HG02970 (cell line): Measurements from ENCODE around the gene BDH1.
"Not testable (repeated sequence)": the region's sequence is repeated elsewhere in the genome, so short reads cannot be mapped to it uniquely, and the experiment has no call there.

Source experiments
- ATAC-seq: cut with Tn5 transposase; IDR thresholded peaks from one replicate; pipeline ENCODE4 v1.9.1; 2021; ENCODE audit warnings: mild to moderate bottlenecking, moderate library complexity, moderate number of reproducible peaks; ENCODE audit not compliant: unreplicated experiment, low FRiP score

The BDH1 gene

GRCh38 chr3:197522183-197522715 lies 33.5 kb downstream of the BDH1 start:
- ATAC-seq, result no peak

GRCh38 chr3:197521277-197522182 lies 34.2 kb downstream of the BDH1 start:
- ATAC-seq, result no peak

DNA sequence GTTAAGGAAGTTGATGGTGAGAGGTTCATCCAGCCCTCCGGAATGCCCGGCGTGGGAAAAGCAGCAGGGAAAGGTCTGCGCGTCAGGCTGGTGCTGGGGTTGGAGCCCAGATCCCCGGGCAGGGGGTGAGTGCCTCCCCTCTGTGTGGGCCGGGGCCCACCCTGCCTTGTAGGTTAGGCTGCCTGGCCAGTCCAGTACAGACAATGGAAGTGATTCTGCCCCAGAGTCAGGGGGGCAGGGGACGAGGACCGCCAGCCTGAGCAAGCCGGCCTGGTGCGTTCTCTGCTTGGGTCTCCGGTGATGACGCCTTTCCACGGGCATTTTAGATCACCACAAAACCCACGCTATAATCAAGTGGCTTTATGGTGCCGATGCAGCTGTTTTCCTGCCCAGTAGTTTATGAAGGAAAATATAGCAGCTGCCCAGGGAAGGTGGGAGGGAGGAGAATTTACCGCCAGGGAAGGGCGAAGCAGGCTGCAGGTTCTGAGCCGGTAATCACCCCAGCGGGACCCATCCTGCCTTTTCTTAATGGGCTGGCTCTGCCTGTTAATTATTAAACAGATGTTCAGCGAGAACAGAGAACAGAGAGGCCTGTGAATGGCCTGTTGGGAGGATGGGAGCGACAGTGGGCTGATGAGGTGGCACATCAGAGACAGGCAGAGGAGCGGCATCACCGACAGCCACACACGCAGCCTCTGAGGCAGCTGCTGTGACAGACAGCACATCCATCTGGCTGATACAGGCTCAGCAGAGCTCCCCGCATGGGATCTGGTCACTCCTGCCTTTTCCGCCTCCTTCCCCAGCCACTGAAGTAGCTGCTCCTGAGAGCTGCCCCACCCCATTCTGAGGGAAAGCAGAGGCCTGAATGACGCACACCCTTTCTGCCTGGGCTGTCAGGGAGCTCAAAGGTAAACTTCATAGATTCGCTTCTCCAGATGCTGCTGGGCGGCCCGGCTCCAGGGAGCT lies 35.2 kb downstream of the BDH1 start:
- ATAC-seq, result no peak

DNA sequence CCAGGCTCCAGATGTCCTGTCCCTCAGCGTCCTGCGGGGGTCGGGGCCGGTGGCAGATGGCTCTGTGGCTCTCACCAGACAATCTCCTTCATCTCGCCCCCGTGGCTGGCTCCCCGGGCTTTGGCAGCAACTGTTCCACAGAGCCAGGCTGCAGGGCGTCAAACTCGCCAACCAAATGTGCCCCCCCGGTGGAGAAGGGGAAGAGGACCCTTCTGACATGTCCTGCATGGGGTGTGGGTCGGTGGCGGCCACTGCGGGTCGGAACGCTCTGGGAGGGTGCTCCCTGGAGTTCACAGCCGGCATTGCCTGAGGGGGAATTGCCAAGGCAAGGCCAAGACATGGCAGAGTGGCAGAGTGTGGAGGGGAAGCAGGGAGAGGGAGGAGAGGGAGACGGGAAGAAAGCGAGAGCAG lies 36.0 kb downstream of the BDH1 start:
- no peak for ATAC-seq

DNA sequence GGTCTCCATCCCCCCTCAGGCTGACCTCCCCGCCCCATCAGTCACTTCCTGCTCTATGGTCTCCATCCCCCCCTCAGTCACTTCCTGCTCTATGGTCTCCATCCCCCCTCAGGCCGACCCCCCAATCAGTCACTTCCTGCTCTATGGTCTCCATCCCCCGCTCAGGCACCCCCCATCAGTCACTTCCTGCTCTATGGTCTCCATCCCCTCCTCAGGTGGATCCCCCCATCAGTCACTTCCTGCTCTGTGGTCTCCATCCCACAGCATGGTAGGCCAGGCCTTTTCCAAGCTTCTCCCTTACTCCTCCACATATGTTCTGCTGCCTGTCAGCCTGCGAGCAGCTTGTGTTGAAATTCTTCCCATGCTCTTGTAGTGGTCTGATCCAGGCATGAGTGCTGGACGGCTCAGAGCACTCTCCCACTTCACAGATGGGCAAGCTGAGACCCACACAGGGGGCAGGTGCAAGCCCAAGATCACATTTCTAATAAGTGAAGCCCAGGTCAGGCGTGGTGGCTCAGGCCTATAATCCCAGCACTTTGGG lies 36.8 kb downstream of the BDH1 start:
- no peak for ATAC-seq

GRCh38 chr3:197517922-197518683 lies 37.7 kb downstream of the BDH1 start:
- ATAC-seq, result not testable (repeated sequence)

- ATAC-seq, result not testable (repeated sequence)
Measured at GRCh38 chr3:197516890-197517606, 38.7 kb downstream of the BDH1 start.

DNA sequence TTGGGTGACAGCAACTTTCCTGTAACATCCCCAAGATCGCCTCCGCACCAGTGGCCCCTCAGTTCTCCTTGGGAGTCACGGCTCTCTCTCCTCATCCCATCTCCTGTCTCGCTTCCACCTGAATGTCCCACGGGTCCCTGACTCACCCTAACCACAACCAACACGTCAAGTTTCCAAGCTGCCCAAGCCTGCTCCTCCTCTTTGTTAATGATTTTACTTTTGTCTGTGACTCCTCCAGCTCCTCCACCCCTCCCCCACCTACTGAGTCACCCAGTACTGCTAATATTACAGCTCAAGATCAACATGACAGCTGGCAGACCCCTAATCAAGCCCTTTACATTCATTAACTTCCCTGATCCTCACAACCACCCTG lies 39.3 kb downstream of the BDH1 start:
- ATAC-seq, result no peak

- no peak for ATAC-seq
Measured at GRCh38 chr3:197514786-197515355, 40.9 kb downstream of the BDH1 start.

GRCh38 chr3:197513953-197514785 lies 41.6 kb downstream of the BDH1 start:
- no peak for ATAC-seq

DNA sequence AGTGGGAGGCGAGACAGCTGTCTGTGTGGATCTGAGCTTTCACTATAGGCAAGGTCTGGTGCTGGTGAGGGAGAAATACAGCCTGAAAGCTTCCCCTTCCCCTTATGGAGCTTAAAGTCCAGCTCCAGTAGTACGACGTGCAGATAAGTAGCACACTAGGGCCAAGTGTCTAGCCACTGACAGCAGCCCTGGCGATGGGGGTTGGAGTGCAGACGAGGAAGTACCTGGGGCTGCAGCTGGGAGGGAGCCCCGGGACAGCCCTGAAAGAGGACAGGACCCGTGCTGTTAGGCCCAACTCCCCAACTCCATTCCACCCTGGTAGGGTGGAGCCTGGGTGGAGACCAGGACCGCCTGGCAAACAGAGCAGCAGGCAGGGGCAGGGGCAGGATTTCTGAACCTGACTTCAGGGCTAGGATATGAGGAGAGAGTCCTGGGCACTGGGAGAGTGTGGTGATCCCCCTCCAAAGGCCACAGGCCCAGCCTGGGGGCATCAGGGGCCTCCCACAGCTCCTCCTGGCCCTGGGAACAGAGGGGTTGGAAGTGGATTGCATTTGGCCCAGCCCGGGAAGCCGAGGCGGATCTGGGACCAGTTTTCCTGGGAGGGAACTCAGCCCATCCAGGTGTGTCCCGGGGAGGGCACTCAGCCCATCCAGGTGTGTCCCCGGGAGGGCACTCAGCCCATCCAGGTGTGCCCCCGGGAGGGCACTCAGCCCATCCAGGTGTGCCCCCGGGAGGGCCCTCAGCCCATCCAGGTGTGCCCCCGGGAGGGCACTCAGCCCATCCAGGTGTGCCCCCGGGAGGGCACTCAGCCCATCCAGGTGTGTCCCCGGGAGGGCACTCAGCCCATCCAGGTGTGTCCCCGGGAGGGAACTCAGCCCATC lies 42.8 kb downstream of the BDH1 start:
- ATAC-seq, result no peak

GRCh38 chr3:197511853-197512635 lies 43.7 kb downstream of the BDH1 start:
- no peak for ATAC-seq

DNA sequence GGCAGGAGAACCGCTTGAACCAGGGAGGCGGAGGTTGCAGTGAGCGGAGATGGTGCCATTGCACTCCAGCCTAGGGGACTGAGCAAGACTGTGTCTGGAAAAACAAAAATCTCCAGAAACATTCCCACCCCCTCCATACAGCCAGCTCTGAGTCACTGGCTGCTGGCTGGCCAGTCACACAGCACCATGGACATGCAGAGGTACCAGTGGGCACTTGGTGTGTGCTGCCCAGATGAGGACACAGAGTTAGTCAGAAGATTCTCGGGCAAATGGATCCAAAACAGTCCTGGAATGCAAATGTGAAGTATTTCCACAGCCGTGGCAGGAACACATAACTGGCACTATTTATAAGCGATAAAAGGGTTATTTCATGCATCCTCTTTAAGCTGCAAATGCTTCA lies 44.6 kb downstream of the BDH1 start:
- ATAC-seq, result no peak

DNA sequence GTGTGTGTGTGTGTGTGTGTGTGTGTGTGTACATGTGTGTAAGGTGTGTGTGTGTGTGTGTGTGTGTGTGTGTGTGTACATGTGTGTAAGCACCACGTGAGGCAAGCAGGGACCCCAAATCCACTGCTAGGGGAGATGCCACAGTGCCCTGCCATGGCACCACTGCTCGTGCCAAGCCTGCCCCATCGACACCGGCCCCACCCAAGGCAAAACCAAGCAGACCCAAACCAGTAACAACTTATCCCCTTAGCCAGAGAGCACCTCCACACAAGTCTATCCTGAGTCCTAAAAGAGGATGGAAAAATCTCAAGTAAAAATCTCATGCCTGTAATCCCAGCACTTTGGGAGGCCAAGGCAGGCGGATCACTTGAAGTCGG lies 45.1 kb downstream of the BDH1 start:
- no peak for ATAC-seq

DNA sequence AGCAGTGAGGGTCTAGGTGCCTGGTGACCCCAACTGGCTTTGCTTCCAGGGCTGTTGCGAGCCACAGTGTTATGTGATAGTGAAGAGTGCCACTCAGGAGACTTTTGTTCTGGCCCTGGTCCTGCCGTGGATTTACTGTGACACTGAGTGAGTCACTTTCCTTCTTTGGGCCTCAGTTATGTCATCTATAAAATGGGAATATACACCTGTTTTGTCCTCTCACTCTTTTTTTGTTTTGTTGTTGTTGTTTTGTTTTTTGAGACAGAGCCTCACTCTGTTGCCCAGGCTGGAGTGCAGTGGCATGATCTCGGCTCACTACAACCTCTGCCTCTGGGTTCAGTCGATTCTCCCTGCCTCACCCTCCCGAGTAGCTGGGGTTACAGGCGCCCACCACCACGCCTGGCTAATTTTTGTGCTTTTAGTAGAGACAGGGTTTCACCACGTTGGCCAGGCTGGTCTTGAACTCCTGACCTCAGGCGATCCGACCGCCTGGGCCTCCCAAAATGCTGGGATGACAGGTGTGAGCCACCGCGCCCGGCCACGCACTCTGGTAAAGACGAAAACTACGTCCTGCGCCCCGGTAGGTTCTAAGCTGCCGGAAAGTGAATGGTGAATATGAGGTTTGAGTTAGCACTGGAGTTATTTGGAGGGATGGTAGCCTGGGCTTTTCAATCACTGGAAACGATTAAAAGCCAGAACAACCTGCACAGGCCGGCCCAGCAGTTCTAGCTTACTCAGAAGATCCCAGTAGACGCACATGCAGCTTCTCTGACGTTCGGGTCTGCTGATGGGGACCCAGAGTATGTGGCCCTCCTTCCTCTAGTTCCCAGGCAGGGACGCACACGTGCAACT lies 46.6 kb downstream of the BDH1 start:
- no peak for ATAC-seq

- no peak for ATAC-seq
Measured at GRCh38 chr3:197508461-197508860, 47.3 kb downstream of the BDH1 start.
